Activated CD4-positive, alpha-beta T cell treated with anti-CD3 and anti-CD28 coated beads, Interleukin-2, amount 50 U/mL, for 16 hours (primary cell): ENCODE measurements around the gene AAR2.

Experiments used
- DNase-seq: peaks from one replicate; pipeline ENCODE4 v3.0.0-alpha.2; 2020

Gene AAR2

DNA sequence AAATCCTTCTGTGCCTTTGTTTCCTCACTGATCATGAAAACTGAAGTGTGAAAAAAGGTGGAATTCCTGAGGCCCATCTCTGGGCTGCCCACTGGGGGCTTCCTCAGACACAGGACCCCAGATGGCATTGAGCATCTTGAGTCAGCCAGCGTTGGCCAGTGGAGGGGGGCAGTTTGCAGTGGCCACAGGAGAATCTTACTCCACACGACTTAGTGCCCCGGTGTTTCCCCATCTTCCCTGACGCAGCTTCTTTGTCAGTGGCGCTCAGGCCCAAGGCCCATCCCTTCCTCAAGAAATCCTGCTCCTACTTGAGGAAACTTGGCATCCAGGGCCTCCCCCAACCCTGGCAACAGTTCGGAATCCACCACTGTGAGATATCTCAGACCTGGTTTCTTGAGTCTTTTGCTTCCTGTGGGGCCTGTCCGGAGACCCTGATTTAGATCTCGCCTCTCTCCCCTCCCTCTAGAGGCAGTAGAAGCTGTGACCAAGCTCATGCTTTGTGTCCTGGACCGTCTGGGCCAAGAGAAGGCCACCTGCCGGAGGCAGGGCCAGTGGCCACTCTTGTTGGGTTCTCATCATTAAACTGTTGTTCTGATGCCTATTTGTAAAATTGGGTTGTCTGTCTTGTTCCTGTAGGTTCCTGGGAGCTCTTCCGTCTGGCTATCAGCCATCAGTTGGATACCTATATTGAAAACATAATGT is 49.6 kb downstream of the AAR2 start:
- no peak for DNase-seq

DNA sequence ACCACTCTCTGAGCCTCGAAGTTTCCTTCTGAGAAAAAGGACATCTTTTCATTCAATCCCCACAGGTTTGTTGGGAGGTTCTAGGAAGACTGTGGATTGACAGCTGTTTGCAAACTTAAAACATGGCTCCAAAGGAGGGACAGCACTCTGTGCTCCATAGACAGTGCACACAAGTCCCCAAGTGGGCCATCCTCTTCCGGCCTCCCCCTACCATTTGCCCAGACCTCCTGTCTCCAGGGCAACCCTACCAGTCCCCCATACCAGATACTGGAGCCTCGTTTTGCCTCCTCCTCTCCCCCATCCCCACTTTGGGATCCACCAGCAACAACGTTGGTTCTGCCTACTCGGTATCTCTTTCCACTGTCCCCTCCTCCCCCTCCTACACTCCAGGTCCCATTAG is 61.4 kb downstream of the AAR2 start:
- no peak for DNase-seq

DNA sequence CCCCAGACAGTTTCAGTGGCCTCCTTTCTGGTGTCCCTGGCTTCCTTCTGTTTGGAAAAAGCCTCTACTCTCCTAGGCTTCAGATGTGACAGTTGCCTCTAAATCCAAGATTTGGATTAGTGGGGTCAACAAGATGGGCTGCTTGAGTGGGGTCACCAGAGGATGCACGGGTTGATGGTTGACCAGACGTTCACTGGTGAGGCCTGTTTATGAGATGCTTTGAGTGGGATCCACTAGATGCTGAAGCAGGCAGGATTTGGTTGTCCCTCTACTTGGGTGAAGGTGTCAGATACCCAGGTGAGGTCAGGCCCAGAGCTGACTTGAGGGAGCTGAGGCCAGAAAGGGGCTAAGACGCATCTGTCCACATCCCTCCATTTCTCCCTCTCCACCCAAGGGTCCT is 61.8 kb downstream of the AAR2 start:
- no peak for DNase-seq

DNA sequence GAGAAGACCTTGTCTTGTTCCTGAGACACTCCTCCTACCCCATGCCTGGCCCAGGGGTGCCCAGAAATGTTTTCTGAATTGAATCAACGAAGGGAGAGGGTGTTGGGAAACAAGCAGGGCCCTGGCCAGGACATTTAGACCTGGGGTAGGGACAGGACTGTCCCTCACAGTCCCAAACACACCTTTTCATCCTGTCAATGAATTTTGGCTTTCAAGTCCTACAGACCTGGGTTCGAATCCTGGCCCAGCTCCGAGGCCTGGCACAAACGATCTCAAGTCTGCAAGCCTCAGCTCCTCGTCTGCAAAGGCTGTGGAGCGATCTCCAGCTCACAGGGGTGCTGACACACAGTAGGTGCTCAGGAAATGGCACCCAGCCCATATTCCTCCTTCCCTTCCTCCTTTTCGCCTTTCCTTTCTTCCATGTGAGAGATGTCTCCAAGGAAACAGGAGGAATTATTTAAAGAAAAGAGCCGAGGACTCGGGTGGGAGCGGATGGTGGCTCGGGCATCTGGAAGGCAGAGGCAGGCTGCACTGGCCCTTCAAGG is 62.6 kb downstream of the AAR2 start:
- no peak for DNase-seq

DNA sequence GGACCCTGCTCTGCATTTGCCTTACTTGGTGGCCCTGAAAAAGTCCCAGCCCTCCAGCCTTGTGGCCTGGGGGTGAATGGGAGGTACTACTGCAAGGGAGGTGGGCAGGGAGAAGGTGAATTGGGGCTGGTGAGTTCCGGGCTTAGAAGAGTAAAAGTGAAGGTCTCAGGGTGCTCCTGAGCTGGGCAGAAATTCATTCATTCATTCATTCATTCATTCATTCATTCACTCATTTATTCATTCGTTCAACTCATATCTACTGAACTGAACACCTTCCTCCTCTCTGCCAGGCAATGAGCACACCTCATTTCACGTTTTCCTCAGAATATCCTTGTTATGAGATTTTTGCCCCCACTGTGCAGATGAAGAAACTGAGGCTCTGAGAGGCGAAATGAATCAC is 63.2 kb downstream of the AAR2 start:
- DNase-seq, result no peak

DNA sequence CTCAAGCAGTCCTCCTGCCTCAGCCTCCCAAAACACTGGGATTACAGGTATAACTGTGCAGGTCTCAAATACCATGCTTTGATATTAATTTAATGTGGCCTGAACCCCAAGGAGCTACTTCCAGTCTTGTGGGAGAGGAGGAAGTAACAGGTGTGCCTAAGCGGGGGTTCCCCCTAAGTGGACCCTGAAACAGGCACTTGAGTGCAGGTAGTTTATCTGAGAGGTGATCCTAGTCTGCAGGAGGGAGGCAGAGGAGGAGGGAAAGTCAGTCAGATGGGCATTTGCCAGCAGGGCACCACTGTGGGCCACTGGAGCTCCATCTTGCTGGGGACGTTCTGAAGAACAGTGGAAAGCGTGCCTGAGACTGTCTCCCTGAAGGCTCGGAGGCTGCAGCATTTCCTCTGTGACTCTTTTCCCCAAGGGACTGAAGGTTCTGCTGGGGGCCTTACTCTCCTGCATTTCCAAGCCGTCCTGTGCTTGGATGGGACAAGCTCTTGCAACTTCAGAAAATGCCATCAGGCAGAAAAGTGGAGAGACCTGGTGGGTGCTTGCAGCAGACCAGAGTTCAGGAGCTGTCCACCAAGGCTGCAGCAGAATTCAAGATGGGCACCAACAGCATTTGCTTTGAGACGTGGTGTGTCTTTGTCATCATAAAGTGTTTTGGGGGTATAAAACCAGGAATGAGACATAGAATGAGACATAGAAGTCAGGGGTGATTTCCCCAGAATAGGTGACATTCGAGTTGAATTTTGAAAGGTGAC is 65.3 kb downstream of the AAR2 start:
- no peak for DNase-seq

DNA sequence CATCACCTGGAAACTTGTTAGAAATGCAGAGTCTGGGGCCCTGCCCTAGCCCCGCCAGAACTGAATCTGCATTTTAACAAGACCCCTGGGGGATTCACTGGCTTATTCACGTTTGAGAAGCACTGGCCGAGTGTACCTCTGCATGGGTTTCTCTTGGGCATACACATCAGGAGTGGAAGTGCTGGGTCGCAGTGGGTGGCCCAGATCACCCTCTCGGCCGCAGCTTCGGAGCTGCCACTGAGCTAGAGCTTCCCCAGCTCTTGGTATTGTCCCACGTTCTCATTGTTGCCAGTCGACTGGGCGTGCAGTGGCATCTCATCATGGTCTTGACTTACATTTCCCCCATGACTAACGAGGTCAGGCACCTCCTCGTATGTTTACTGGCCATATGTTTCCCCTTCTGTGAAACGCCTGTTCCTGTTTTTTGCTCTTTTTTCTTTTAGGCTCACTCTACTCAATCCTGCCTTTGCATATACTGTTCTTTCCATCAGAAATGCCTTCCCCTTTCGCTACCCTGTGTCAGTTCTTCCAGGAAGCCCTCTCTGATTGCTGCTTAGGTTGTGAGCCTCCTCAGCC is 66.8 kb downstream of the AAR2 start:
- no peak for DNase-seq

DNA sequence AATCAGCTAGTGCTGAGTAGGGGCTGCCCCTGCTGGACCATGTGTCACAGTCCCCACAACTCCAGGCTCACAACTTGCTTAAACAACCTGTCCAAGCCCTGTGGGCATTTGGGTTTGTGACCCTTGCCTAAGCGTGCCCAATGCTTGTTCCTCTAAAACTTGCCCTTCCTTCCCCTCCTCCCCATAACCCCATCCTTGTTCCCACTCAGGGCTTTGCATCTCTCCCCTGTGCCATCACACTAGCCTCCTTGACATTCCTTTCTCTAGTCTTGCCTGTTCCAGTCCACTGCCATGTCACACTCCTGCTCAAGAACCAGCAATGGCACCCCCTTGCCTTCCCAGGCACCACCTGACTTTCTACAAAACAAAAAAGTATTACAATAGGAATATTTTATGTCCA is 67.6 kb downstream of the AAR2 start:
- no peak for DNase-seq

DNA sequence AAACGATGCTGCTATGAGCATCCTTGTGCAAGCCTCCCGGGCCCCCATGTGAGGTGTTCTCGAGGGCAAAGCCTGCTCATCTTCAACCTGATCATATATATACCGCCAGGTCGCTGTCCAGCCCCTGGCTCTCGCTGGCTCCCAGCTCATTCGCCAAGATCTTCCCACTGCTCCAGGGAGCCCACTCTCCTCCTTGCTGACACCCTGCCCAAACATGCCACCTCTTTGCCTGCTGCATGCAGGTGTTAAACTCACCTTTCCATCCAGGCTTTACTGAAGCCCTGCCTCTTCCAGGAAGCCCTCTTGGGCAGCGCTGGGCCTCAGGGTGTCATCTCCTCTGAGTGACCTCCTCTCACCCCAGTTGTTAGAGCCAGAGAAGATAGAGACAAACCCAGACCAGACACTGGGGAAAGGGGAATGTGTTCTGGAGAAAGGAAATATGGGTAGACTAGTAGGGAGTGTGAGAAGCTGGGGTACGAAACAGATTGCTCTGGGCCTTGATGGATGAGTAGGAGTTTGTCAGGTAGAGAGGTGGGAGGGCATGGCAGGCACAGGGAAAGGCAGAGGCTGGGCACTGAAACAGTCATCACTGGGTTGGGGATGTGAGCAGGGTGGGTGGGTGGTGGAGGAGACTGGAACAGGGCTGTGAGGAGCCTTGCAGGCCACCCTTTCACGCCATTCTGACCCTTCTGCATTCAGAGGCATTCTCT is 68.7 kb downstream of the AAR2 start:
- DNase-seq, result no peak

DNA sequence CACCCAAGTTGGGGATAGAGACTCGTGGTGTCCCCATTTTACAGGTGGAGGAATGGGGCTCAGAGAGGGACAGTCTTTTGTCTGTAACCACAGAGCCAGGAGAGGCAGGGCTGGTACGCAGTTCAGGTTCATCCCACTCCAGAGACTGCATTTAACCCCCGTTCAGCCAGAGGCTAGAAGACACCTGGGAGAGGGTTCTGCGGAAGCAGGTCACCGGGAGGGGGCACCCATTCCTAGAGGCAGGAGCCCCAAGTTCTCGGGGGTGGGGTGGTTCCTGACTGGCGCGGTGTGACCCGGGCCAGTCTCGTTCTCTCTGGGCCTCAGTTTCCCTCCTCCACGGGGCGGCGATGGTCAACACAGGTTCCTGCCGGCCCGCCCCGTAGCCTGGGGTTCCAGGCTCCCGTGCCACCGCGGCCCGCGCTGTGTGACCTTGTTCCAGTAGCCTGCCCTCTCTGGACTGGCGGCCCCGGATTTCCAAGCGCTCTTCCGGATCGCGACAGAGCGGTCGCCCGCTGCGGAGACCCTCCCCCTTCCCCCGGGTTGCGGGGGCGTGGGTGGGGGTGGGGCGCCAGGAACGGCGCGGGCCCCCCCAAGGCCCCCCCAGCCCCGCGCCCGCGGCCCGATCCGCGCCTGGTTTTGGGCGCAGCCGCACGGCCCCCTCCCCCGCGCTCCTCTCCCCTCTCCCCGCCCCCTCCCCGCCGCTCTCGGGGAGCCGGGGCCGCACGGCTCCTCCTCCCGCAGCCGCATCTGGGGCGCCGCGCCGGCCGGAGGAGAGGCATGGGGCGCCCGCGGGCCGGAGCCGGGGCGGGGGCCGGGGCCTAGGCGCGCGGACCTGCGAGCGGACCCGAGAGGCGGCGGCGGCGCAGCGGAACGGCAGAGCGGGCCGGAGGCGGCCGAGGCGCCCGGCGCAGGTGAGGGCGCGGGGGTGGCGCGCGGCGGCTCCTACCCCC is 69.6 kb downstream of the AAR2 start, which contains the start of gene DLGAP4:
Gene DLGAP4 (plus strand): TSS at position 738 of the 950 bp plus-strand sequence. CDS start 125,379 bp downstream, outside the sequence.
- DNase-seq, result peak; percentile 3
